Measurements from ENCODE around the gene ABHD12.

Gene ABHD12

DNA sequence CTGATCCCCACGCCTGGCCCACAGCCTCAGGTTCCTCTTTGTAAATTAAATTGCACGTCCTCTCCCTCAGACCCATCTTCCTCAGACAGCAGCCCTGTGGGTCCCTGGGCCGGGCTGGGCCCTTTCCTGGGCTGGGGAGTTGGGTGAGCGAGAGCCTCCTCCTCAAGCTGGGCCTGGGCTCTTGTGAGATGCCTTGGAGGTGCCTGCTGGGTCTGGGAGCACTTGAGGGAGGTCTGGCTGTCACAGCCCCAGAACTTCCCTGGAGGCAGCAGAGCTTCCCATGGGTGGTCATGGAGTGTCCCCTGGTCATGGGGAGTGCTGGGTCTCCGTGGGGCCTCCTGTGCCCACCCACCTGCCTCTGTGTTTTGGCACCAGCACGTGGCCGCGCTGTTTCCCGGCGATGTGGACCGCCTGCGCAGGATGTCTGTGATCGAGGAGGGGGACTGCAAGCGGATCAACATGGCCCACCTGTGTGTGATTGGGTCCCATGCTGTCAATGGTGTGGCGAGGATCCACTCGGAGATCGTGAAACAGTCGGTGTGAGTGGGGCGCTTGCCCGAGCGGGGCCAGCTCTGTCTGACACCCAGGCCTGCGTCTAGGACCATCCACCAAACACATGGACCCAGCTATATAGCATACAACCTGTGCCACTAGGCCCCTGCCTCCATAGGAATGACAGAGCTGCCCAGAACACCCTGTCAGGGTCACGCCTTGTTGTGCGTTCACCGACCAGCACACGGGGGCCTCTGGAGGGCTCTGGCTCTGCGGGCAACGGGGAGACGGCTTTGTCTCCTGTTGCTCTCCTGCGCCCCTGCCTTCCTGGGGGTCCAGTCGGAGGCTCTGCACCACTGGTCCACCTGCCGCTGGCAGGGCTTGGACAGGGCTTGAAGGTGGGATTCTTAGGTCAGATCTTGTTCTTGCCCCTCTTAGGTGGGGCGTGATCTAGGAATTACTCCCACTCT, 109.8 kb downstream of the ABHD12 start:
- WGBS, 2 experiments (ENCODE audit: insufficient coverage in 2 of 2), result 95 to 97% methylated on average over 27 to 30 of the region's 33 CpGs
- Histone ChIP-seq H3K4me1 (ENCODE audit: control insufficient read depth, insufficient read depth, low read length, poor library complexity, severe bottlenecking) (no peaks in the 10 kb centered on the region), H3K9me3 (ENCODE audit: control insufficient read depth, low read length) (no peaks in the 10 kb centered on the region), H3K27ac (ENCODE audit: low read depth, low read length, severe bottlenecking) (no peak overlapping the region), H3K36me3 (ENCODE audit: control insufficient read depth, insufficient read depth, low read length) (peaks cover 86% of the 10 kb centered on the region), H3K4me3 (ENCODE audit: extremely low read depth, insufficient read depth, low read length, poor library complexity, severe bottlenecking) (no peak overlapping the region)

DNA sequence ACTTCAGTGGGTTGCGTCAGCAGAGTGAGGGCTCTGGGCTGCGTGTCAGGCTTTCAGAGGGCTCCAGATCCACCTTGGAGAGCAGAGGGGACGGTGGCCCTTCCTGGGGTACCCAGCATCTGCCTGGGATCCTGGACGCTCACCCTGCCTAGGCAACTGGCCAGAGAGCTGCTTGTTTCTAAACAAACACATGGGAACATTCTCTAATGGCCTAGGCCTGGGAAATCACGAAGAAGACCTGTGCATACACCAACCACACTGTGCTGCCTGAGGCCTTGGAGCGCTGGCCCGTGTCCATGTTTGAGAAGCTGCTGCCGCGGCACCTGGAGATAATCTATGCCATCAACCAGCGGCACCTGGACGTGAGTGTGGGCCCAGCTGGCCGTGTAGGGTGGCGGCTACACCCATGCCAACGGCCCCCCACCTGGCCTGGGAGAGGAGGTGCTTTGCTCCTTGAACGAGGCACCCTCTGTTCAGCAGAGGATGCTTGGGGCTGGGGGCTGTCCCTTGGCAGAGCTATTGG, 110.5 kb downstream of the ABHD12 start:
- H3K36me3 ChIP-seq (ENCODE audit: control insufficient read depth, insufficient read depth, low read length), result peaks cover 80% of the 10 kb centered on the region

DNA sequence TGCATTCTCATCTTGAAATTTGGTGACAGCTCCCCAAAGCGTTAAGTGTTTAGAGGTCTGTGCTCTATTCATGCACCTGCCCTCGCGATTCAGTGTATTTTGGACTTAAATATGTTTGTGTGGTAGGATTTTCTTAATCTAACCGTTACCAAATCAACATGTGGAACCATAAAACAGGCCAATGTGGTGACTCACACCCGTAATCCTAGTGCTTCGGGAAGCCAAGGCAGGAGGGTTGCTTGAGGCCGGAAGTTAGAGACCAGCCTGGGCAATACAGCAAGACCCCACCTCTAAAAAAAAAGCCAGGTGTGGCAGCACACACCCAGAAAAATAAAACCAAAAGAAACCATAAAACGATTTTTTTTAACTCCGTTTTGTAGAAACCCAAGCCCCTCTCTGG, 111.2 kb downstream of the ABHD12 start:
- no peak overlapping the region for H3K27ac ChIP-seq (ENCODE audit: low read depth, low read length, severe bottlenecking)
- H3K4me3 ChIP-seq (ENCODE audit: extremely low read depth, insufficient read depth, low read length, poor library complexity, severe bottlenecking), result no peak overlapping the region
- 94 to 98% methylated on average over 6 of the region's 9 CpGs for WGBS, 2 experiments (ENCODE audit: insufficient coverage in 2 of 2)
- H3K36me3 ChIP-seq (ENCODE audit: control insufficient read depth, insufficient read depth, low read length), result peaks cover 83% of the 10 kb centered on the region
- no peaks in the 10 kb centered on the region for H3K4me1 ChIP-seq (ENCODE audit: control insufficient read depth, insufficient read depth, low read length, poor library complexity, severe bottlenecking)
- no peaks in the 10 kb centered on the region for H3K9me3 ChIP-seq (ENCODE audit: control insufficient read depth, low read length)

More for the DNA sequence above, 110.5 kb downstream of the ABHD12 start:
- 94 to 96% methylated on average over 14 to 15 of the region's 15 CpGs for WGBS, 2 experiments (ENCODE audit: insufficient coverage in 2 of 2)
- Histone ChIP-seq H3K27ac (ENCODE audit: low read depth, low read length, severe bottlenecking) (no peak overlapping the region), H3K9me3 (ENCODE audit: control insufficient read depth, low read length) (no peaks in the 10 kb centered on the region), H3K4me1 (ENCODE audit: control insufficient read depth, insufficient read depth, low read length, poor library complexity, severe bottlenecking) (no peaks in the 10 kb centered on the region), H3K4me3 (ENCODE audit: extremely low read depth, insufficient read depth, low read length, poor library complexity, severe bottlenecking) (no peak overlapping the region)

DNA sequence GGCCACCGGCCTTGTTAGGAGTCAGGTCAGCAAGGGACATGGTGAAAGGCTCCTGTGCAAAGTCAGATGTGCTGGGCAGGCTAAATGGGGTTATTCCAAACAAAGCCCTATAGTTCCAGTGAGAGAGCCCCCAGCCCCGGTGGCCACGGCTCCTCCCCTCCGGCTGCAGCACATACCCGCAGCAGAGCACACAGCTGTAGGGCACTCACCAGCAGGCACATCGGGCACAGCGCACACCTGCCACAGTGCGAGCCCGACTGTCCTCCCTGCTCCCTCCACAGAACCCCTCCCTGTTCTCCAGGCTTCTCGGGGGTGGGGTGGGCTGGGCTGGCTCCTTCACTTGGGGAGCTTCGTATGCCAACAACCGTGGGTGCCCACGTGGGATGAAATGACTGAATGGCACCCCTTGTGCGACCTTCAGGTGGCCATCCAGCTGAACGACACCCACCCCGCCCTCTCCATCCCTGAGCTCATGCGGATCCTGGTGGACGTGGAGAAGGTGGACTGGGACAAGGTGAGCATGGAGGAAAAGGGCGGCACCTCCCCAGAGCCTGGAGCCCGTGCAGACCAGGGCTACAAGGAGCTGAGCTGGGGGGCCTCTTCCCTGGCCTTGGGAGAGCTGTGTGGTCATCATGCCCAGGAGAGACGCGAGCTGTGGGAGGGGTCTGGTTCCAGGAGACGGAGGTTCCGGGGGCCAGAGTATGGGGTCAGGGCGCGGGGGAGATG, 111.8 kb downstream of the ABHD12 start:
- 96 to 97% methylated on average over 20 to 24 of the region's 26 CpGs for WGBS, 2 experiments (ENCODE audit: insufficient coverage in 2 of 2)
- Histone ChIP-seq H3K4me3 (ENCODE audit: extremely low read depth, insufficient read depth, low read length, poor library complexity, severe bottlenecking) (no peak overlapping the region), H3K36me3 (ENCODE audit: control insufficient read depth, insufficient read depth, low read length) (peaks cover 83% of the 10 kb centered on the region), H3K4me1 (ENCODE audit: control insufficient read depth, insufficient read depth, low read length, poor library complexity, severe bottlenecking) (no peaks in the 10 kb centered on the region), H3K9me3 (ENCODE audit: control insufficient read depth, low read length) (no peaks in the 10 kb centered on the region), H3K27ac (ENCODE audit: low read depth, low read length, severe bottlenecking) (no peak overlapping the region)

DNA sequence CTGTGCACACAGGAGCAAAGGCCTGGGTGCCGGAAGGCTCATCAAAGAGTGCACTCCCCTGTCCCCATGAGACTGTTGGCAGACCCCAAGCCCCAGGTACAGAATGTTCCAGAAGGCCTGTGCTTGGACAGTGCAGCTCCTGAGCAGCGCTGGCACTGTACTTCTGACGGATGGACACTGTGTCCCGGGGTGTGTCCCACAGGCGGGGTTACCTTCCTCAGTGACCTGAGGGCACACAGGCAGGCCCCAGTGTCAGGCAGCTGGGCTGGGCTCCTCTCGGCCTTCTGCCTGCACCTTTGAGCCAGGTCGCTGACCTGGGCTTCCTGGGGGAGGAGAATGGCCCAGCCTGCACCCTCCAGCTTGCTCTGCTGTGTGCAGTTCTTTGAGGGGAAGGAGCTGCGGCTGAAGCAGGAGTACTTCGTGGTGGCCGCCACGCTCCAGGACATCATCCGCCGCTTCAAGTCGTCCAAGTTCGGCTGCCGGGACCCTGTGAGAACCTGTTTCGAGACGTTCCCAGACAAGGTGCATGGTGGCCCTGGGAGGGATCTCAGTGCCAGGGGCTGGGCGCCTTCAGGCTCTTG, 112.6 kb downstream of the ABHD12 start:
- Histone ChIP-seq H3K9me3 (ENCODE audit: control insufficient read depth, low read length) (no peaks in the 10 kb centered on the region), H3K4me3 (ENCODE audit: extremely low read depth, insufficient read depth, low read length, poor library complexity, severe bottlenecking) (no peak overlapping the region), H3K4me1 (ENCODE audit: control insufficient read depth, insufficient read depth, low read length, poor library complexity, severe bottlenecking) (no peaks in the 10 kb centered on the region), H3K36me3 (ENCODE audit: control insufficient read depth, insufficient read depth, low read length) (peaks cover 84% of the 10 kb centered on the region), H3K27ac (ENCODE audit: low read depth, low read length, severe bottlenecking) (no peak overlapping the region)
- 91 to 95% methylated on average over 19 of the region's 19 CpGs for WGBS, 2 experiments (ENCODE audit: insufficient coverage in 2 of 2)

DNA sequence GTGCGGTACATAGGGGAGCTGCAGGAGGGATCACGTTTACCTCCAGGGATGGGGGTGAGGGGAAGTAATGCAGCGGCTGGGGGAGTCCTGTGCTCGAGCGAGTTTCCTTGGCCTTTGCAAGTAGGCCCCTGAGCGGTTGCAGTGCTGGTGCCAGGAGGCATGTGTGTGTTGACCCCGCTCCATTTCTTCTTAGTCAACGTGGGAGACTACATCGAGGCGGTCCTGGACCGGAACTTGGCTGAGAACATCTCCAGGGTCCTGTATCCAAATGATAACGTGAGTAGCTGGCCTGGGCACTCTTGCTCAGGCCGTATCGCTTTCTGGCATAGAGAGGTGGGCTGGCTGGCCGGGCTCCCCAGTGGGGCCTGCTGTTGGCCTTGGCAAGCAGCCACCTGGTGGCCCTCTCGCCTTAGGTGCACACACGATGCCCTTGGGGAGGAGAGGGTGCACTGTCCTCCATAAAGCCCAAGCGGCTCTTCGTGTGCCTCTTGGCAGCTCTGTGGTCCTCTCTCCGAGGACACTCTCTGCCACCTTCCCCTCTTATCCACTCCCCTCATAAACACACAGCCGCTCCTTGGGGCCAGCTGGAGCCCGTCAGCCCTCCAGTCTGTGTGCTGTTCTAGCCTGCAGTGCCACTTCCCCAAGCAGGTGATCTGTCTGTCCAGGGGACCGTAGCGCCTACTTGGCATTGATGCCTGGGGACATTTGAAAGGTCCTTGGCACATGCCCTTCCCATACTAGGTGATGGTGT, 113.4 kb downstream of the ABHD12 start:
- Histone ChIP-seq H3K9me3 (ENCODE audit: control insufficient read depth, low read length) (no peaks in the 10 kb centered on the region), H3K27ac (ENCODE audit: low read depth, low read length, severe bottlenecking) (no peak overlapping the region), H3K4me3 (ENCODE audit: extremely low read depth, insufficient read depth, low read length, poor library complexity, severe bottlenecking) (no peak overlapping the region), H3K4me1 (ENCODE audit: control insufficient read depth, insufficient read depth, low read length, poor library complexity, severe bottlenecking) (no peaks in the 10 kb centered on the region), H3K36me3 (ENCODE audit: control insufficient read depth, insufficient read depth, low read length) (peaks cover 85% of the 10 kb centered on the region)
- 93% methylated on average over 21 to 23 of the region's 24 CpGs for WGBS, 2 experiments (ENCODE audit: insufficient coverage in 2 of 2)

DNA sequence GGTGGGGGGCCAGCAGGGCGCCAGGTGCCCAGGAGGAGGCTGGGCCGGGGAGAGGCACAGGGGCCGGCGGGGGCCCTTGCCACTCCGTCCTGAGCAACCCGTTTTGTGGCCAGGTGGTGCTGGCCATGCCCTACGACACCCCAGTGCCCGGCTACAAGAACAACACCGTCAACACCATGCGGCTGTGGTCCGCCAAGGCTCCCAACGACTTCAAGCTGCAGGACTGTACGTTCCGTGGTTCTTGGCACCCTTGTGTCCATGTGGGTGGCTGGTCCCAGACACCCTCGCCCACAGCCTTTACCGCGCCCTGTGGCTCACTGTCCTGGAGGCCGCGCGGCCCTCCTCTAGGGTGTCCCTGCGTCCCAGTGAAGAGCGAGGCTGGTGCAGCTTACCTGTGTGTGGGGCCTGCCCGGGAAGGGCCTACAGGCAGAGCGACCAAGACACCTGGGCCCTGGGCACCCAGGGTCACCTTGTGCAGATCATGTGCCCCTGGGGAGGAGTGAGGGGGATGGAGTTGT, 114.0 kb downstream of the ABHD12 start:
- Histone ChIP-seq H3K36me3 (ENCODE audit: control insufficient read depth, insufficient read depth, low read length) (peaks cover 85% of the 10 kb centered on the region), H3K9me3 (ENCODE audit: control insufficient read depth, low read length) (no peaks in the 10 kb centered on the region), H3K4me3 (ENCODE audit: extremely low read depth, insufficient read depth, low read length, poor library complexity, severe bottlenecking) (no peak overlapping the region), H3K27ac (ENCODE audit: low read depth, low read length, severe bottlenecking) (no peak overlapping the region), H3K4me1 (ENCODE audit: control insufficient read depth, insufficient read depth, low read length, poor library complexity, severe bottlenecking) (no peaks in the 10 kb centered on the region)
- WGBS, 2 experiments (ENCODE audit: insufficient coverage in 2 of 2), result 95 to 96% methylated on average over 23 of the region's 24 CpGs

DNA sequence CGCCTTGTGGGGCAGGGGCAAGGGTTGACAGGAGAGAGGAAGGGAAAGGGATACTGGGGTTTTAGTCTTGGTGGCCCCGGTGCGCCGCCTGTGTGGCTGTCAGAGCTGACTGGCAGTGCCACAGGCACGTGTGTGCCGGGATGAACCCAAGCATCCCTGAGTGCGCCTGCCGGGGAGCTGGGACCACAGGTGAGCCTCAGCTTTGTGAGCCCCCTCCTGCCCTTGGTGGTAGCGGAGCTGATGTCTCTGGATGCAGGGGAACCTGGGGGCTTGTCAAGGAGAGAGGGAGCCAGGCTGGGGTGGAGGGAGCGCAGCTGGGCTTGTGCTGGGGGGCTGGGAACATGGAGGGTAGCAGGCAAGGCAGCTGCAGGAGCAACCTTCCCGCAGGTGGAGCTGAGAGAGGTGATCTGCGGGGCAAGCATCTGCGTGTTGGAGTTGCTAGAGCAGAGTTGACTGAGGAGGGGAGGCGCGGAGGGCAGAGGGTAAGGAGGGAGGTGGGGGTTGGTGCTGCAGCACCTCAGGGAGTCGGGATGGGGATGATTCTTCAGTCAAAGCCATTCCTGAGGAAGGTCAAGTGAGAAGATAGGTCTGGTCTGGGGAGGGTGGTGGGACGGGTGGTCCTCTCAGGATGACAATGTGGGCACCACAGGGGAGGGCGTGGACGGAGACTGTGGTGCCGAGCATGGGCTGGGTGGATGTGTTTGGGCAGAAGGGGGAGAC, 114.7 kb downstream of the ABHD12 start:
- Histone ChIP-seq H3K27ac (ENCODE audit: low read depth, low read length, severe bottlenecking) (no peak overlapping the region), H3K36me3 (ENCODE audit: control insufficient read depth, insufficient read depth, low read length) (peaks cover 86% of the 10 kb centered on the region), H3K4me1 (ENCODE audit: control insufficient read depth, insufficient read depth, low read length, poor library complexity, severe bottlenecking) (no peaks in the 10 kb centered on the region), H3K9me3 (ENCODE audit: control insufficient read depth, low read length) (no peaks in the 10 kb centered on the region), H3K4me3 (ENCODE audit: extremely low read depth, insufficient read depth, low read length, poor library complexity, severe bottlenecking) (no peak overlapping the region)
- 93 to 96% methylated on average over 17 to 19 of the region's 20 CpGs for WGBS, 2 experiments (ENCODE audit: insufficient coverage in 2 of 2)

DNA sequence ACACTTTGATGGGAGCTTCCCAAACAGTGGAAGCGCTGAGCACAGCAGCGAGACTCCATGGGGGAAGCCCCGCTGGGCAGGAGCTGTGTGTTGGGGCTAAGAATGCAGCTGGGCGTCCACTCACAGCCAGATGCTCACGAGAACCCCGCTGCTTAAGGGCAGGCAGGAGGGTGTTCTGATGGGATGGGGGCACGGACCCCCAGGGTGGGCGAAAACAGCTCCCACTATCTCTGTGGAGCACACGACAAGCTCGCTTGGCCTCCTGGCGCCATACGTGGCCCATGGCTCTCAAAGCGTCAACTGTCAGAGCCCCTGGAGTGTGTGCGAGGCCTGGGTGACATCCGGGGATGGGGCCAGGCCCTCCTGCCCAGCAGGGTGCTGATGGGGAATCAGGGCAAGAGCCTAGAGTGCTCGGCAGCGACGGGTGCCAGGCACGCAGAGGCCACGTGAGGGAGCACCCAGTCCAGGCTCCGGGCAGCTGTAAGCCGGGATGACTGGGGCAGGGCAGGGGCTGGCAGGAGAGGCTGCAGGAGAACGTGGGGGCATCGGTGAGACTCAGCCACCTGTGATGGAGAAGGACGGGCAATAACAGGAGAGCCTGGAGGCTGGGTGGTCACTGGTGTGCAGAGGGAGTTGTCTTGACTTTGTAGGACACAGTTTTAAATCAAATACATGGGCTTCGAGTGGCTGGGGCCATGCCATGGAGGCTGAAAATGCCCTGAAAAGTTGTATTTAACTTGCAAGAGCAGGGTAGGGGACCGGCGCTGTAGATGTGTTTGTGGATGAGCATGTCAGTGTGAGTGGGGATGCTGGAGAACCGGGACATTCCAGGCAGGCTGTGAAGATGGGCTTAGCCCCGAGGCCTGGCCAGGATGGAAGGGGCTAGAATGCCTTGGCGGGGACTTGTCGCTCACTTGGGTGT, 115.5 kb downstream of the ABHD12 start:
- Histone ChIP-seq H3K4me3 (ENCODE audit: extremely low read depth, insufficient read depth, low read length, poor library complexity, severe bottlenecking) (no peak overlapping the region), H3K4me1 (ENCODE audit: control insufficient read depth, insufficient read depth, low read length, poor library complexity, severe bottlenecking) (no peaks in the 10 kb centered on the region), H3K9me3 (ENCODE audit: control insufficient read depth, low read length) (no peaks in the 10 kb centered on the region), H3K36me3 (ENCODE audit: control insufficient read depth, insufficient read depth, low read length) (peaks cover 86% of the 10 kb centered on the region), H3K27ac (ENCODE audit: low read depth, low read length, severe bottlenecking) (no peak overlapping the region)
- 93 to 95% methylated on average over 29 to 31 of the region's 32 CpGs for WGBS, 2 experiments (ENCODE audit: insufficient coverage in 2 of 2)

Data from mesodermal cell (in vitro differentiated cells).